ENCODE data around the gene TREX2.

DNA sequence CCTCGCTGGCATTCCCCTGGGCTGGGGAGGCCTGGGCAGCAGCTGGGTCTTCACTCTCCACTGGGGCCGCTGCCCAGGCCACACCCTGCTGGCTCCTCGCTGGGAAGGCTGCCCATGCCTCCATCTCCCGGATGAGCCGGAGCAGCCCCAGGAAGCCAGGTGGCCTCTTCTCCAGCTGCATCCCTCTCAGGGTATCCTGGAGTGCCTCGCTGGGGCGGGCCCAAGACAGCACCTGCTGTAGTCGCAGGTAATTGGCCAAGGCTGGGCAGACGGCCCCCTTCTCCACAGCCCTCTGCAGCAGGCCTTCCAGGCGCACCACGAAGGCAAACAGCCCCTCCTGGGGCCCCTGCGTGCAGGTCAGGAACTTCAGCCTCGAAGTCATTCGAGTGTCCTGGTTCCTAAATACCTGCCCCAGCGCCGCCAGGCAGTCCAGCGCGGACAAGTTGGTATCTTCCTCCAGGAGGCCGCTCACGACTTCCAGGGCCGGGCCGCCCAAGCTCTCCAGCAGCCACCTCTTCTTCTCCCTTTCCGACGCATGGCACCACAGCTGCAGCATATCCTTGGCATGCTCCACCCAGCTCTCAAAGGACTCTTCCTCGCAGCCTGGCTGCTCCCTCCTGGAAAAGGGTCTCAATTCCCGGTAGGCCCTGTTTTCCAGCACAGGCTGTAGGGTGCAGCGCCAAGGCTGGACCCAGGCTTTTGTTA is 48.4 kb downstream of the TREX2 start:
- TF ChIP-seq POLR2A (IDR thresholded peaks at IDR 0.05) = no peak
- TF ChIP-seq, protein P1, sequence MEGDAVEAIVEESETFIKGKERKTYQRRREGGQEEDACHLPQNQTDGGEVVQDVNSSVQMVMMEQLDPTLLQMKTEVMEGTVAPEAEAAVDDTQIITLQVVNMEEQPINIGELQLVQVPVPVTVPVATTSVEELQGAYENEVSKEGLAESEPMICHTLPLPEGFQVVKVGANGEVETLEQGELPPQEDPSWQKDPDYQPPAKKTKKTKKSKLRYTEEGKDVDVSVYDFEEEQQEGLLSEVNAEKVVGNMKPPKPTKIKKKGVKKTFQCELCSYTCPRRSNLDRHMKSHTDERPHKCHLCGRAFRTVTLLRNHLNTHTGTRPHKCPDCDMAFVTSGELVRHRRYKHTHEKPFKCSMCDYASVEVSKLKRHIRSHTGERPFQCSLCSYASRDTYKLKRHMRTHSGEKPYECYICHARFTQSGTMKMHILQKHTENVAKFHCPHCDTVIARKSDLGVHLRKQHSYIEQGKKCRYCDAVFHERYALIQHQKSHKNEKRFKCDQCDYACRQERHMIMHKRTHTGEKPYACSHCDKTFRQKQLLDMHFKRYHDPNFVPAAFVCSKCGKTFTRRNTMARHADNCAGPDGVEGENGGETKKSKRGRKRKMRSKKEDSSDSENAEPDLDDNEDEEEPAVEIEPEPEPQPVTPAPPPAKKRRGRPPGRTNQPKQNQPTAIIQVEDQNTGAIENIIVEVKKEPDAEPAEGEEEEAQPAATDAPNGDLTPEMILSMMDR (IDR thresholded peaks at IDR 0.05) = no peak

Measured in Peyer's patch (tissue), 4 donors.